Endothelial cell (in vitro differentiated cells): ENCODE data around the gene SMURF1. TPM values are rescaled to one million over a fixed set of nuclear protein-coding genes. Genes with fewer than 3 reads are reported as not detected.

Experiments
- DNase-seq: peaks from one replicate; pipeline ENCODE4 v3.0.0; 2021; ENCODE audit warnings: low spot score
- H3K27ac Mint-ChIP-seq: one replicate; pipeline ENCODE4 v1.8.0; 2021; ENCODE audit warnings: mixed read lengths, inconsistent platforms; ENCODE audit not compliant: unreplicated experiment
- H3K27me3 Mint-ChIP-seq: one replicate; pipeline ENCODE4 v1.8.0; 2021; ENCODE audit warnings: mild to moderate bottlenecking, moderate library complexity, mixed read lengths, inconsistent platforms; ENCODE audit not compliant: unreplicated experiment
- H3K36me3 Mint-ChIP-seq: one replicate; pipeline ENCODE4 v1.8.0; 2021; ENCODE audit warnings: mild to moderate bottlenecking, low read depth, mixed read lengths, inconsistent platforms; ENCODE audit not compliant: unreplicated experiment
- H3K4me1 Mint-ChIP-seq: one replicate; pipeline ENCODE4 v1.8.0; 2021; ENCODE audit warnings: mild to moderate bottlenecking, mixed read lengths, inconsistent platforms; ENCODE audit not compliant: unreplicated experiment
- H3K4me3 Mint-ChIP-seq: one replicate; pipeline ENCODE4 v1.8.0; 2021; ENCODE audit warnings: mild to moderate bottlenecking, mixed read lengths, inconsistent platforms; ENCODE audit not compliant: unreplicated experiment
- H3K9me3 Mint-ChIP-seq: one replicate; pipeline ENCODE4 v1.8.0; 2021; ENCODE audit warnings: mixed read lengths, inconsistent platforms; ENCODE audit not compliant: unreplicated experiment
- total RNA-seq: library from RNA; stranded (reverse); fragmentation: NEBNext Ultra II Directional; extraction: Animal tissue kit (Norgen Biotek cat#: 25700); gene quantifications from one replicate; pipeline ENCODE4 v1.2.1, GENCODE V29; 2021; ENCODE audit not compliant: unreplicated experiment
- TF ChIP-seq, protein P1 (sequence below): fragments of 200-600 bp; sonication (generic); IDR thresholded peaks from one replicate; pipeline ENCODE4 v1.5.0; 2021; ENCODE audit warnings: antibody characterized with exemption; ENCODE audit not compliant: unreplicated experiment

Gene SMURF1
- total RNA-seq, 1 donor from 2014 or later, result 32.5 TPM

DNA sequence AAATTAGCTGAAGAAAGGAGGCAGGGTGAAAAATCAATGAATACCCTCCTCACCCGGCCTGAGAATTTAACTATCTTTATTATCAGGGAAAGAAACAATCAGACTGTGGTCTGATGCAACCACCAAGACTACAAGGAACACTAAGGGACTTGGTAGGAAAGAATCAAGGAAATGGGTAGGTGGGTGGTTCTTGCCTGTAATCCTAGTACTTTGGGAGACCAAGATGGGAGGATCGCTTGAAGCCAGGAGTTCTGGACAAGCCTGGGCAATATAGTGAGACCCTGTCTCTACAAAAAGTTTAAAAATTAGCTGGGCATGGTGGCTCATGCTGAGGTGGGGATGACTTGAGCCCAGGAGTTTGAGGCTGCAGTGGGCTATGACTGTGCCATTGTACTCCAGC, 12.6 kb downstream of the SMURF1 start:
- no peak overlapping the region for H3K27ac Mint-ChIP-seq
- TF ChIP-seq, protein P1, sequence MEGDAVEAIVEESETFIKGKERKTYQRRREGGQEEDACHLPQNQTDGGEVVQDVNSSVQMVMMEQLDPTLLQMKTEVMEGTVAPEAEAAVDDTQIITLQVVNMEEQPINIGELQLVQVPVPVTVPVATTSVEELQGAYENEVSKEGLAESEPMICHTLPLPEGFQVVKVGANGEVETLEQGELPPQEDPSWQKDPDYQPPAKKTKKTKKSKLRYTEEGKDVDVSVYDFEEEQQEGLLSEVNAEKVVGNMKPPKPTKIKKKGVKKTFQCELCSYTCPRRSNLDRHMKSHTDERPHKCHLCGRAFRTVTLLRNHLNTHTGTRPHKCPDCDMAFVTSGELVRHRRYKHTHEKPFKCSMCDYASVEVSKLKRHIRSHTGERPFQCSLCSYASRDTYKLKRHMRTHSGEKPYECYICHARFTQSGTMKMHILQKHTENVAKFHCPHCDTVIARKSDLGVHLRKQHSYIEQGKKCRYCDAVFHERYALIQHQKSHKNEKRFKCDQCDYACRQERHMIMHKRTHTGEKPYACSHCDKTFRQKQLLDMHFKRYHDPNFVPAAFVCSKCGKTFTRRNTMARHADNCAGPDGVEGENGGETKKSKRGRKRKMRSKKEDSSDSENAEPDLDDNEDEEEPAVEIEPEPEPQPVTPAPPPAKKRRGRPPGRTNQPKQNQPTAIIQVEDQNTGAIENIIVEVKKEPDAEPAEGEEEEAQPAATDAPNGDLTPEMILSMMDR, result no peak

DNA sequence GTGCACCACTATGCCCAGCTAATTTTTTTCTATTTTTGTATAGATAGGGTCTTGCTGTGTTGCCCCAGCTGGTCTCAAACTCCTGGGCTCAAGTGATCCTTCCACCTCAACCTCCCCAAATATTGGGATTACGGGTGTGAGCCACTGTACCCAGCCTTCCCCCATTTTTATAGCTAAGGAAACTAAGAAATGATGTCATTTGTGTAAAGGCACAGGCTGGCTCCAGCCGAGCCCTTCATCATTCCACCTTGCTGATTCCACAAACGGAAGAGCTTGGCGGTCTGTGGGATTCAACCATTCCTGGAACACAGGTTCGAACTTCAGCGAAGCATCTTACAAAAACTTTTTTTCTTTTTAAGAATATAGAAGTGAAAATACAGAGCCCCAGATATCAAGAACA, 14.4 kb downstream of the SMURF1 start:
- TF ChIP-seq, protein P1, result no peak
- Mint-ChIP-seq H3K9me3 (no peaks in the 10 kb centered on the region), H3K4me1 (peaks cover 26% of the 10 kb centered on the region), H3K4me3 (no peak overlapping the region), H3K27ac (no peak overlapping the region), H3K36me3 (peaks cover 6% of the 10 kb centered on the region), H3K27me3 (no peaks in the 10 kb centered on the region)
- no peak for DNase-seq

More for the DNA sequence above, 12.6 kb downstream of the SMURF1 start:
- no peak for DNase-seq
- Mint-ChIP-seq H3K4me3 (no peak overlapping the region), H3K4me1 (peaks cover 26% of the 10 kb centered on the region), H3K9me3 (no peaks in the 10 kb centered on the region), H3K36me3 (peaks cover 6% of the 10 kb centered on the region), H3K27me3 (no peaks in the 10 kb centered on the region)

DNA sequence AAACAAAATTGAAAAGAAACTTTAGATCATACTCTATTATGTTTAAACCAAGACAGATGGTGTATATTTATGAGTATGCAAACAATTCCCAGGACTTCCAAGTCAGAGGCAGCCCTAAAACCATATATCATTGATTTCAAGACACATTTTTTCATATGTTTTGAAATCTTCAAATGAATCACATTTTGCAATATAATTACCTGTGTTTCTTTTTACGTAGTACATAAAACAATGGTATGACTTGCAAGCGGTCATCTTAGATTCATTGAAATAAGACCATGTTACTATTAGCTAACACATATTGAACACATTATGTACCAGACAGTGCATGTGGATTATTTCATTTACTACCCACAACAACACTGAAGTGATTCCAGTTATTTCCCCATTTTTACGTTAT, 14.9 kb downstream of the SMURF1 start:
- TF ChIP-seq, protein P1, result no peak
- H3K4me3 Mint-ChIP-seq, result no peak overlapping the region
- H3K27ac Mint-ChIP-seq, result no peak overlapping the region
- H3K27me3 Mint-ChIP-seq, result no peaks in the 10 kb centered on the region
- peaks cover 6% of the 10 kb centered on the region for H3K36me3 Mint-ChIP-seq
- no peak for DNase-seq
- peaks cover 26% of the 10 kb centered on the region for H3K4me1 Mint-ChIP-seq
- H3K9me3 Mint-ChIP-seq, result no peaks in the 10 kb centered on the region

DNA sequence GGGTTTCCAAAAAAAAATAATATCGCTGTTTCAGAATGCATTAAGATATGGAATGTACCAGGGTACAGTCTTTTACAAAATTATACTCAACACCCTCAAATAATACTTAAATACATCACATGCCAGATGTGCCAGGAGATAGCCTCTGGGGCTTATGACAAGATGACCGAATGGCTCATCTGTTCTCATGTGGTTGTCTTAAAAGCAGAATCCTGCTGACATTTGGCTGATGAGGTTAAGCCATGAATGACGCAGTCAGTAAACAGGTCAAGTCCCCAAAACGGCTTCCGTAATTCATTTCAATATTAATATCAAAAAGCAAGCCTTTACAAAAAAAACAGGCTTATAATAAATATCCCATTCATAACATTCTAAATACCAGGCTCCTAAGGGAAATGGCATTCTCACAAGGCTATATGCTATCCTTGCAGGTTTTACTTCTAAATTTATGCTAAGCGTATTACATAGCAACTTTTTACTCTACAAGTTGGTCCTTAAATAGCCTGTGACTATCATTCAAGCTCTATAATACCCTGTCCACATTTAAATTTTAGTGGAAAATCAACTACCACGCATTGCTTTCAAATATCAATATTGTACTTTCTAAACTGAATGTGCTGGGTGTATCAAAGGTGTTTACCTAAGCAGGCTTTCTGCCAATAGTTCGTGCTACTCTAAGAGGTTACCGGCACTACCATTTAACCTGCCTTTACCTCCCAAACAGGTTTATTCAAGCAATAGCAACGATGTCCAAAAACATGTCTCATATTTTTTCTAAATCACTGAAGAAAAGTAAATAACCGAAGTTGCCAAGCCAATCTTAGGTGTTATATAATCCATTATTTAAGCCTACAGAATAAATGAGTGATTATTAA, 15.6 kb downstream of the SMURF1 start:
- Mint-ChIP-seq H3K27me3 (no peaks in the 10 kb centered on the region), H3K9me3 (no peaks in the 10 kb centered on the region), H3K4me3 (no peak overlapping the region), H3K36me3 (peaks cover 6% of the 10 kb centered on the region), H3K27ac (no peak overlapping the region), H3K4me1 (peaks cover 22% of the 10 kb centered on the region)
- DNase-seq, result no peak
- TF ChIP-seq, protein P1, result no peak

DNA sequence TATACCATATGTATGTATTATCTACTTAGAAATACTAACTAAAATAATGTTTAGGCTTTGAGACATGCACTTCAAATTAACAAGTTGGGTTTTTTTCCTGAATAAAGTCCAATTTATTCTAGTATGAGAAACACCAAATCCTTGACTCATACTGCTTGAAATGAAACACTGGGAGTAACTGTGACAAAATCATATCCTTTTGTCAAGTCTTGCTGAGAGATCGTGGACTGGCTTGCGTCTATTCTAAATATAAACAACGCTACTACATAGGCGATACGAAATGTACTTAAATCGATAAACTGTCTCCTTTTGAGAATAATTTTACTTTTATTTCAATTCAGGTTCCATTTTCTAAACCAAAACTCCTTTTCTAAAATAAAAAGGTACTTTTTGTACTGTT, 16.3 kb downstream of the SMURF1 start:
- DNase-seq, result no peak
- H3K4me3 Mint-ChIP-seq, result no peak overlapping the region
- peaks cover 16% of the 10 kb centered on the region for H3K4me1 Mint-ChIP-seq
- H3K27ac Mint-ChIP-seq, result no peak overlapping the region
- H3K27me3 Mint-ChIP-seq, result no peaks in the 10 kb centered on the region
- TF ChIP-seq, protein P1, result no peak
- peaks cover 3% of the 10 kb centered on the region for H3K36me3 Mint-ChIP-seq
- H3K9me3 Mint-ChIP-seq, result no peaks in the 10 kb centered on the region
